ENCODE data around the gene POU5F1.

Gene POU5F1

GRCh38 chr6:31135710-31136109 lies 34.8 kb downstream of the POU5F1 start:
- no peak for DNase-seq (ENCODE audit: low read depth)
- H3K4me3 ChIP-seq (ENCODE audit: low read depth, low read length): no peak overlapping the region
- no peak for TF ChIP-seq CTCF (IDR thresholded peaks at IDR 0.05; ENCODE audit: low read depth, low read length)
- no peak for TF ChIP-seq MAX (IDR thresholded peaks at IDR 0.05; ENCODE audit: low read depth, low read length)
- TF ChIP-seq MYC (IDR thresholded peaks at IDR 0.05; ENCODE audit: low read depth, low read length): no peak
- TF ChIP-seq POLR2A (IDR thresholded peaks at IDR 0.05; ENCODE audit: extremely low read depth, insufficient read length): no peak

GRCh38 chr6:31132806-31133205 lies 37.7 kb downstream of the POU5F1 start:
- no peak for TF ChIP-seq CTCF (IDR thresholded peaks at IDR 0.05; ENCODE audit: low read depth, low read length)
- no peak for TF ChIP-seq MYC (IDR thresholded peaks at IDR 0.05; ENCODE audit: low read depth, low read length)
- TF ChIP-seq POLR2A (IDR thresholded peaks at IDR 0.05; ENCODE audit: extremely low read depth, insufficient read length): no peak
- TF ChIP-seq MAX (IDR thresholded peaks at IDR 0.05; ENCODE audit: low read depth, low read length): no peak
- no peak for DNase-seq (ENCODE audit: low read depth)
- H3K4me3 ChIP-seq (ENCODE audit: low read depth, low read length): no peak overlapping the region

GRCh38 chr6:31131595-31131994 lies 38.9 kb downstream of the POU5F1 start:
- H3K4me3 ChIP-seq (ENCODE audit: low read depth, low read length): no peak overlapping the region
- TF ChIP-seq MYC (IDR thresholded peaks at IDR 0.05; ENCODE audit: low read depth, low read length): no peak
- no peak for TF ChIP-seq CTCF (IDR thresholded peaks at IDR 0.05; ENCODE audit: low read depth, low read length)
- no peak for TF ChIP-seq MAX (IDR thresholded peaks at IDR 0.05; ENCODE audit: low read depth, low read length)
- no peak for TF ChIP-seq POLR2A (IDR thresholded peaks at IDR 0.05; ENCODE audit: extremely low read depth, insufficient read length)
- no peak for DNase-seq (ENCODE audit: low read depth)

GRCh38 chr6:31130751-31131150 lies 39.7 kb downstream of the POU5F1 start:
- no peak overlapping the region for H3K4me3 ChIP-seq (ENCODE audit: low read depth, low read length)
- TF ChIP-seq POLR2A (IDR thresholded peaks at IDR 0.05; ENCODE audit: extremely low read depth, insufficient read length): no peak
- no peak for TF ChIP-seq MYC (IDR thresholded peaks at IDR 0.05; ENCODE audit: low read depth, low read length)
- no peak for TF ChIP-seq CTCF (IDR thresholded peaks at IDR 0.05; ENCODE audit: low read depth, low read length)
- no peak for TF ChIP-seq MAX (IDR thresholded peaks at IDR 0.05; ENCODE audit: low read depth, low read length)
- DNase-seq (ENCODE audit: low read depth): no peak

GRCh38 chr6:31129130-31129529 lies 41.4 kb downstream of the POU5F1 start:
- no peak overlapping the region for H3K4me3 ChIP-seq (ENCODE audit: low read depth, low read length)
- TF ChIP-seq MYC (IDR thresholded peaks at IDR 0.05; ENCODE audit: low read depth, low read length): no peak
- TF ChIP-seq CTCF (IDR thresholded peaks at IDR 0.05; ENCODE audit: low read depth, low read length): no peak
- TF ChIP-seq POLR2A (IDR thresholded peaks at IDR 0.05; ENCODE audit: extremely low read depth, insufficient read length): no peak
- TF ChIP-seq MAX (IDR thresholded peaks at IDR 0.05; ENCODE audit: low read depth, low read length): no peak
- DNase-seq (ENCODE audit: low read depth): no peak

Measured in NB4 (cell line).